ENCODE results near the gene CFAP58.

The CFAP58 gene

DNA sequence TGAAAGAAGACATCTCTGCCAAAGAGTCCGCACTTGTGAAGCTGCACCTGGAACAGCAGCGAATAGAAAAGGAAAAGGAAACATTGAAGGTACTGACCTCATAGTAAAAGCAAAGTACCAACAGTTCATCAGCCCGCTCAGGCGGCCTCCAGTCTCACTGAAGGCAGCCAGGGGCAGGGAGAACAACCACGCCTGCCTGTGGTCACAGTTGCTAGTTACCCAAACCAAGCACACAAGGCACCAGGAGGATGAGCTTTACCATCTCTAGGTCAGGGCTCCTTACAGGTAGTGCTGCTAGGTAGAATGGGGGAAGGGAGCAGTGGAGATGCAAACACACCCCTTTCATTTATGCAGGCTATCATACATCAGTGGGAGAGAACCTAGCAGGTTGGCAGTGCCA is 39.8 kb downstream of the CFAP58 start:
- TF ChIP-seq POLR2A (IDR thresholded peaks at IDR 0.05; ENCODE audit: low read depth, low read length): no peak
- no peak for DNase-seq (ENCODE audit: insufficient read length, low spot score)
- FAIRE-seq: no peak

DNA sequence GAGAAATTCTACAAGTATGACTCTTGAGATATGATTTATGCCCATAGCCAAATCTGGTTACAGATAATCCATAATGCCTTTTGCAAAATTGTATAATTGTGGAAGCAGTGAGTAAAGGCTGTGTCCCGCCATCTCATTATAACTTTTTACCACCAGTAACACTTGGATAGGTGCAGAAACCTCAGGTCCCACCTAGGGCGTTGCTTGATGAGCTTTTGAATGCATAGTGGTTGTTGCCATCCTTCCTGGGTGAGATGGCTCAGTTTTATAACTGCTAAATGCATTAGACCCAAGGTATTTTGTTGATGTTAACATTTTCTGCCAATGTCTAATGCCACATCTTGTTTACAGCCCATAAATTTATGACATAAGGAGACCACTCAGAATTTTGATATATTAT is 42.9 kb downstream of the CFAP58 start:
- no peak for TF ChIP-seq POLR2A (IDR thresholded peaks at IDR 0.05; ENCODE audit: low read depth, low read length)
- DNase-seq (ENCODE audit: insufficient read length, low spot score) (no peak), FAIRE-seq (no peak)

DNA sequence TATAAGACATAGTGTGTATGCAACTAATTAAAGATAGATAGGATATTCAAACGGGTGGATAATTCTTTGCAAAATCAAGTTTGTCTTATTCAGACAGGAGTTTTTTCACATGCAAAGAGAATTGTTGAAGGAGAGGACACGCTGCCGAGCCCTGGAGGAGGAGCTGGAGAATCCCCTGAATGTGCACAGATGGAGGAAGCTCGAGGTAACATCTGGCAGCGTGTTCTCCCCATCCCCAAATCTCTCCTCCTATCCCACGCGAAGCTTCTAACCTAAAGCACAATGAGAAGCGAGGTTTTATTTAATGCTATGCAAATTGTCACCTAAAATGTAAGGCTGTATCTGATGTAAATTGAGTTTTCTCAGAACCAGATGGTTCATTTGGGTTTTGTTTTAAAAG is 50.0 kb downstream of the CFAP58 start:
- FAIRE-seq: no peak
- no peak for TF ChIP-seq POLR2A (IDR thresholded peaks at IDR 0.05; ENCODE audit: low read depth, low read length)

DNA sequence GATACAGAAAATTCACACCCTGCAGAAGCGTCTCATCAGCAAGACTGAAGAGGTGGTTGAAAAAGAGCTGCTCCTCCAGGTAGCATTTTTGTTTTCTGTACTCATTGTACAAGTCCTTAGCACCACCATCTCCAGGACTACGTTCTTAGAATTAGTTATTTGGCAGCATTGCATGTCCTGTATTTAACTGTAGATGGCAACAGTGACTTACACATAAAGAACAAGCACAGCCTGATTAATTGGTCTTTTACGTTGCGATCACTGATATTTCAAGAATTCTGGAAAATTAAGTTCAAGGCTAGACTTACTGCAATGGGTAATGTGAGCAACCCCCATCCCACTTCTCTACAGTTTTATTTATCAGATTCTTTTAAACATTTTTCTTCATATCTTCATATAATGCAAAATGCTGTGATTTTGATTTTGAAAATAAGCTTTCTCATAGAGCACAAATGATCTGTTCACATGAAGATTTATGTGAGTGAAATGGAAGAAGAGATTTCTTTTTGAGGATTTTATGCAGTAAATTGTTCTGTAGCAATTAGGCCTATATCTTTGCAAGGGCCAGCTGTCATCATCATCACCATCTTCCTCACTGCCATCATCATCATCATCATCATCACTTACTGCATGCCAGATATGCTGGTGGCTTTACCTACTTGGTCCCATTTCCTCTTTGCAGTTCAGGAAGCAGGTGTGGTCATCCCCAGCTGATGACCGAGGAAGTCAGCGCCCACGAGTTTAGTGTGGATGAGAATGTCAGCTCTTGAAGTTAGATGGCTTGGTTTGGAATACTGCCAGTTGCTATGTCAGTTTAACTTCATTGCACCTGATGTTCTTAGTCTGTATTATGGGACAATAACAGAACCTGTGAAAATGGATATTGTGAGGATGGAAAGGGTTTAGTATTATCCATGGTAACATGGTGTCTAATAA is 53.4 kb downstream of the CFAP58 start:
- peak; percentile 92 for FAIRE-seq
- peak; percentile 6 for DNase-seq (ENCODE audit: insufficient read length, low spot score)

More for the DNA sequence above, 50.0 kb downstream of the CFAP58 start:
- no peak for DNase-seq (ENCODE audit: insufficient read length, low spot score)

DNA sequence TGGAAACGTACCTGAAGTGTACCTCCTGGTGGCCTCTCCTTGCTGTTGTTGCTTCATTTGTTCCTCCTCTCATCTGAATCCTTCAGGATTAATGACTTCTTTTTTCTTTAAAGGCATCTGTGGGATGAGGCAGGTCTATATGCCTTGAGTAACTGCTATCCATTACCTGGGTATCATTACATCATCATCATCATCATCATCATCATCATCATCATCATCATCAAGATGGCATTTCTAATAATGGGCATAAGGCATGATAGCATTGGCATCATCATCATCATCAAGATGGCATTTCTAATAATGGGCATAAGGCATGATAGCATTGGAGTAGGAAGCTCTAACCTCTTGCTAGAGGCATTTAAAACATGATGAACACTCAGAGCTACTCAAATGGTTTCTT is 59.9 kb downstream of the CFAP58 start:
- TF ChIP-seq POLR2A (IDR thresholded peaks at IDR 0.05; ENCODE audit: low read depth, low read length): no peak
- FAIRE-seq (no peak), DNase-seq (ENCODE audit: insufficient read length, low spot score) (no peak)

More for the DNA sequence above, 53.4 kb downstream of the CFAP58 start:
- TF ChIP-seq POLR2A (IDR thresholded peaks at IDR 0.05; ENCODE audit: low read depth, low read length): no peak

DNA sequence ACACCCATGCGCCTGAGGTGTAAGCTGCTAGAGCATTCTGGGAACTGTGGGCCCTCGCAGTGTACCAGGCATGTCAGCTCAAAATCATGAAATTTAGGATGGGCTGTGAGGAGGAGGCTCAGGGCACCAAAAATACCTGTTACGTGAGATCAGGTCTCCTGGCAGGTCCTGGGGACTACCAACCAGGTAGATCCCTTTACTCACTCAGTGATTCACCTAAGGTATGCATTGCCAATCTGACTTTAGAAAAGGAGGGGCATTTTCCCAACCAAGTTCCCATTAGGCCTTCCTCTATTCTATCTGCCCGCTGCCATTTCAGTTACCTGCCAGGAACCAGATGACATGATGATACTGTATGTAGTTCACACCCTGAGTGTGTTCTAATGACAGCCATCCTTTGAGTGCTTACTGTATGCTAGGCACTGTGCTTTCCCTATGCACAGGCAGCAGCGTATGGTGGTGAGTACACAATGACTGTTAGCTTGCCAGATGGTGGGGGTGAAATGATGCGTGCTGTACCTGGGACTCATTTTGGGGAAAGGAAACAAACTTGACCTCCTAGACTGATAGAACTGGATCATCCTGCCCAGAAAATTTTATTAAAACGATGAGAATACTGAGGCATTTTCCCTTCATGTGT is 62.0 kb downstream of the CFAP58 start:
- DNase-seq (ENCODE audit: insufficient read length, low spot score): no peak
- no peak for TF ChIP-seq POLR2A (IDR thresholded peaks at IDR 0.05; ENCODE audit: low read depth, low read length)
- no peak for FAIRE-seq

DNA sequence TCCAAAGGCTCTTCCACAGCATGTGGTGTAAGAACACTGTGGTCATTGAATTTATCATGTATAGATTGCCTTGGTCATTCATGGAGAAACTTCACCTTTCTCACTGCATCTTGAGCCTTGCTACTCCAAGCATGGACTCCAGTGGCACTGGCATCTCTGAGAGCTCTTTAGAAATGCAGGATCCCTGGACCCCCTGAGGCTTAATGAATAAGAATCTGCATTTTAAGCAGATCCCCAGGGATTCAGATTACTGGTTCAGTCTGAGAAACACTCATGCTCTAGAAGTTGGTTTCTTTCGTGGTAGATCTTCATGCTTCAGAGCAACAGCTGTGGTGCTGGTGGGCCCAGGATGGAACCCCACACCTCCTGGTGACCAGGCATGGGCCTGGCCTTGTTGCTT is 63.2 kb downstream of the CFAP58 start:
- FAIRE-seq (no peak), DNase-seq (ENCODE audit: insufficient read length, low spot score) (no peak)
- TF ChIP-seq POLR2A (IDR thresholded peaks at IDR 0.05; ENCODE audit: low read depth, low read length): no peak

DNA sequence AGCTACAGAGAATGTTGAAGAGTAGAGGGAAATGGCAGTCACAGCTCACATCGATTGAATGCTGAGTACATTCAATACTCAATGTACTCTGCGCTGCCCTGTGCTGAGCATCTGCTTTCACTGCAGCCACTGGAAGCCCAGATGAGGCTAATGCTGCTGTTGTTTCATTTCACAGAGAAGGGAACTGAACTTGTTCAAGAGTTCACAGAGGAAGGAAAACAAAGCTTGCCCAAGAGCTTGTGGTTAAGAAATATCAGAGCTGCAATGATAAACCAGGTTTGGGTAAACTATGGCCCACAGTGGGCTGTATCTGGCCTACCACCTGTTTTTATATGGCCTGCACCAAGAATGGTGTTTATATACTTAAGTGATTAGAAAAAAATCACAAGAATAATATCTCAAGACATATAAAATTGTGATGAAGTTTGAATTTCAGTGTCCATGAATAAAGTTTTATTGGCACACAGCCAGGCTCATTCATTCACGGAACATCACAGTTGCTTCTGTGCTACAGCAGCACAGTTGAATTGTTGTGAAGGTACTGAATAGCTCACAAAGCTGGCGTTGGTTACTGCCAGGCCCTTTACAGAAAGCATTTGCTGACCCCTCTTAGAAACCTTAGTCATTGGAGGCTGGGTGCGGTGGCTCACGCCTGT is 64.1 kb downstream of the CFAP58 start:
- DNase-seq (ENCODE audit: insufficient read length, low spot score) (no peak), FAIRE-seq (no peak)
- no peak for TF ChIP-seq POLR2A (IDR thresholded peaks at IDR 0.05; ENCODE audit: low read depth, low read length)

DNA sequence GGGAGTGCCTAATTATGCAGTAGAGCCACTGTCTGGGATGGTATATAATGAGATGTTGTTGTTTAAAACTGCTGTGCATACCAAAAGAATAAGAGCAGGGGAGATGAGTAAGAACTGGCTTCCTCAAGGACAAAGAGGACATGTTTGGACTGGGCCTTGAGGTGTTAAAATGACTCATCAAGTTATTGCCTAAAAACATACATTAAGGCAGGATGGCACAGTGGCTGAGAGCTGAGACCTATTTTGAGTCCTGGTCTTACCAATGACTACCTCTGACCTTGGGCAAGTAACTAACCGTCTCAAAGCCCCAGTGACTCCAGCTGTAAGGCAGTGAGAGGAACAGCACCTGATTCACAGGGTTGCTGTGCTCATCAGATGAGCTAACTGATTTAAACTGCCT is 71.1 kb downstream of the CFAP58 start:
- TF ChIP-seq POLR2A (IDR thresholded peaks at IDR 0.05; ENCODE audit: low read depth, low read length): no peak
- DNase-seq (ENCODE audit: insufficient read length, low spot score): no peak
- FAIRE-seq: no peak

DNA sequence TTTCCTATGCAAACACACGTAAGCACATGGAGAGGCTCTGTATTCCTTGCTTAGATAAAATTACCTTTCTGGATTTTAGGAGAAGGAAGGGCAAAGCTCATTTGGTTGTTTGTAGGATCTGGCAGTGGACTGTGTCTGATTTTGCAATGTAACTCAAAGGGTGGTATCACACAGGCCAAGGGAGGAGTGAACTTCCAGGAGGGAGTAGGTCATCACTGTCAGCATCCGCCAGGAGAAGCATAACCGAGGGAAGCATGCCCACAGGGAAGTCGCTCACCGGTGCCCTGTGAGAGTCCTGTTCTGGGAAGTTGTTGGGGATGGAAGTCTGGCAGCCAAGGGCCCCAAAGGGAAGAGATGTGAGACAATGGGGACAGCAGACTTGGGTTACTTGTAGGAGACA is 74.4 kb downstream of the CFAP58 start:
- FAIRE-seq: no peak
- TF ChIP-seq POLR2A (IDR thresholded peaks at IDR 0.05; ENCODE audit: low read depth, low read length): no peak
- no peak for DNase-seq (ENCODE audit: insufficient read length, low spot score)

DNA sequence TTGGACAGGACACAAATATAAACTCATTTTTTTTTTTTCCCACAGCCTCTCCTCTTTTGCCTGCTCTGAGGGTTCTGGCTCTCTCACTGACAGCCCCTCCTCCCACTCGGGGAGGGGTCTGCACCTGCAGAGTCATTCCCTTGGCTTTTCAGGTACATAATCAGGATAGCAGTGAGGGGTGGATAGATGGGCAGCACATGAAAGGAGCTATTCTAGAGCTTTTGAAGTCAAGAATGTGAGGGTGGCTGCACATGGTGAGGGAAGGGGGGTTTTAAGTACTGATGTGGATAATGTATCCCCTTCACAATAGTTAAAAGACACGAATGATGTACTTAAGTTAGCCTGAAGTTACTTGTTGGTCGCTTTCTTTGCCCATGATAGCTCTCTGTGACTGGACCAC is 76.2 kb downstream of the CFAP58 start:
- DNase-seq (ENCODE audit: insufficient read length, low spot score) (no peak), FAIRE-seq (no peak)
- no peak for TF ChIP-seq POLR2A (IDR thresholded peaks at IDR 0.05; ENCODE audit: low read depth, low read length)

DNA sequence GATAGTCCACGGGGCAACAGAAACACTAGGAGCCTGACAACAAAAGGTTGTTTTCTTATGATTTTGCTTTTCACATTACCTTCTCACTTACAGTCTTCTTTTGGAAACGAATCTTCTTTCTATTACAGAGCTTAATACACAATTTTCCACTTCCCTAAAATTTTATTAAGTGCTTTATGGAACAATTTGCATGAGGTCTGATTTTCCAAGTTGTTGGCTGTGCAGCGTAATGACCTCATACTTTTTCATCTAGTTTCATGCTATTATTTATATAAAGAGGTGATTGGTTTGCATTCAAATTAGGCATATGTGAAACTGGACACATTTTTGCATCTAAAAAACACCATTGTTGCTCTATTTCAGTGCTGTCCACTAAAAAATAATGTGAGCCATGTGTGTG is 76.7 kb downstream of the CFAP58 start:
- no peak for DNase-seq (ENCODE audit: insufficient read length, low spot score)
- TF ChIP-seq POLR2A (IDR thresholded peaks at IDR 0.05; ENCODE audit: low read depth, low read length): no peak
- FAIRE-seq: no peak

DNA sequence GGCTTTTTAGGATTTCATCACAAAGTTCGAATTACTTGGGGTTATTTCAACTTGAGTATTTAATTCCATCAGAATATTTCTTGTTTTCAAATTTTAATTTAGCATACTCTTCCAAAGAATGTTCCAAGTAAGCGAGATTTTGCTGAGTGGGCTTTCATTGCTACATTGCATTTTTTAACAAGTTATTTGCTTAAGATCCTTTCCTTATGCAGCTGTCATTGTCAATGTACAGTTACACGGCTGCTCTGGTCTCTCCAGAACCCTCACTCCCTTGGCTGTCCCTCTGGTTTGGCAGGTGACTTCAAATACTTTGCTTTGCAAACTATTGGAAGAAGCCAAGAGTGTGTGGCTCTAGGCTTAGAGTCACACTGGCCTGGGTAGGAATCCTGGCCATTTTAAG is 80.0 kb downstream of the CFAP58 start:
- TF ChIP-seq POLR2A (IDR thresholded peaks at IDR 0.05; ENCODE audit: low read depth, low read length): no peak
- DNase-seq (ENCODE audit: insufficient read length, low spot score) (no peak), FAIRE-seq (no peak)

DNA sequence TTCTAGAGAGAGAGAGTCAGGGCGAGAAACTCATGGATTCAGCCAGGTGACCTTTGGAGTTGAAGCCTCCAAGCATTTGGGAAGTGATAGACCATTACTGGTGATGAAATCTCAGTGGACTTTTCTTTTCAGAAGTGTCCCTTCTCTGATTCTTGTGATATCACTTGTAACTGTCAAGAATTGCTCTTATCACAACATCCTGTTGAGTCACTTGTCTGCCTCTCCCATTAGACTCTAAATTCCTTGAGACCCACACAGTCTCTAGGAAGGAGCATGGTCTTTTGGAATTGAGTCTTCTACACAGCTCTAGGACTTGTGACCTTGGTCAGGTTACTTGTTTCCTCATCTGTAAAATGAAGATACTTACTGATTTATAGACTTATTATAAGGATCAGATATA is 81.0 kb downstream of the CFAP58 start:
- TF ChIP-seq POLR2A (IDR thresholded peaks at IDR 0.05; ENCODE audit: low read depth, low read length): no peak
- DNase-seq (ENCODE audit: insufficient read length, low spot score) (no peak), FAIRE-seq (no peak)

Data from H54 (cell line).